Ascending aorta (tissue), 2 donors: ENCODE results near the gene KLRF2. TPM values are rescaled to one million over a fixed set of nuclear protein-coding genes. Genes with fewer than 3 reads are reported as not detected.

Experiments used
- DNase-seq, 2 donors: peaks; one replicate each; pipeline ENCODE4 v3.0.0-alpha.2; 2019; ENCODE audit warnings: low spot score in 2 of 2
- H3K27ac ChIP-seq, 2 donors: fragments of 200-600 bp; sonication (generic); one replicate each; pipeline ENCODE4 v1.5.1; 2016 to 2017; ENCODE audit warnings: mild to moderate bottlenecking in 1 of 2
- H3K27me3 ChIP-seq: fragments of 200-600 bp; sonication (generic); one replicate; pipeline ENCODE4 v1.5.1; 2017
- H3K36me3 ChIP-seq, 2 donors: fragments of 200-600 bp; sonication (generic); one replicate each; pipeline ENCODE4 v1.5.1; 2016
- H3K4me1 ChIP-seq, 2 donors: fragments of 200-600 bp; sonication (generic); one replicate each; pipeline ENCODE4 v1.5.1; 2016 to 2017; ENCODE audit warnings: mild to moderate bottlenecking in 1 of 2
- H3K4me3 ChIP-seq, 2 donors: fragments of 200-600 bp; sonication (generic); one replicate each; pipeline ENCODE4 v1.5.1; 2016 to 2017; ENCODE audit warnings: mild to moderate bottlenecking in 1 of 2
- H3K9me3 ChIP-seq, 2 donors: fragments of 200-600 bp; sonication (generic); one replicate each; pipeline ENCODE4 v1.5.1; 2016
- intact Hi-C: fragments of 100-400 bp; cut with DNase I; formaldehyde crosslinking; loops from one replicate; pipeline ENCODE4 v1.15.1; 2023
- total RNA-seq: library from RNA; depleted of rRNA; stranded (reverse); fragments of >200 nt; gene quantifications from one replicate; pipeline ENCODE4 v1.1.0, GENCODE V29; 2016
- TF ChIP-seq, protein P1 (sequence below), 3 experiments: fragments of 200-600 bp in 2 of 3; fragments of 450-650 bp in 1 of 3; sonication (generic) in 2 of 3; IDR thresholded peaks; one replicate each; pipeline ENCODE4 v1.5.1; 2016 to 2019; ENCODE audit warnings: antibody characterized with exemption in 3 of 3, mild to moderate bottlenecking in 1 of 3, moderate library complexity in 1 of 3

KLRF2 gene
- total RNA-seq, 1 donor from 2014 or later: not detected

DNA sequence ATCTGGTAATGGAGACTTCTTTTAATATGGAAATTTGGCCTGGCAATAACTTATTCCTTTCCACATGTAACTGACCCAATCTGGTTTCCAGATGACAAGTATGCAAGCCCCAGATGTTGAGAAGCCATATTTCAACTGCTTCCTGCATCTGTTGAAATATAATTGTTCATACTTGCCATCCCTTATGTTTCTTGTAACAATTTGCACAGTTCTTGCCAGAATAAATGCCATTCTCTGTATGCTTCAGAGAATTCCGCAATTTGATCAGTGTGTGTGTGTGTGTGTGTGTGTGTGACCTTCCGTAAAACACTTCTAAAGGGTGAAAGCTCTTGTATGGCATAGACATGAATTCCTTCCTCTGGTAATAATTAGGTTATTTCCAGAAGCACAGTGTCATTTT, 52.7 kb downstream of the KLRF2 start:
- no peak overlapping the region for H3K4me3 ChIP-seq
- H3K27ac ChIP-seq: no peak overlapping the region
- no peaks in the 10 kb centered on the region for H3K9me3 ChIP-seq
- H3K36me3 ChIP-seq: no peaks in the 10 kb centered on the region
- intact Hi-C loops: no loop called here
- no peaks in the 10 kb centered on the region for H3K27me3 ChIP-seq
- TF ChIP-seq, protein P1, sequence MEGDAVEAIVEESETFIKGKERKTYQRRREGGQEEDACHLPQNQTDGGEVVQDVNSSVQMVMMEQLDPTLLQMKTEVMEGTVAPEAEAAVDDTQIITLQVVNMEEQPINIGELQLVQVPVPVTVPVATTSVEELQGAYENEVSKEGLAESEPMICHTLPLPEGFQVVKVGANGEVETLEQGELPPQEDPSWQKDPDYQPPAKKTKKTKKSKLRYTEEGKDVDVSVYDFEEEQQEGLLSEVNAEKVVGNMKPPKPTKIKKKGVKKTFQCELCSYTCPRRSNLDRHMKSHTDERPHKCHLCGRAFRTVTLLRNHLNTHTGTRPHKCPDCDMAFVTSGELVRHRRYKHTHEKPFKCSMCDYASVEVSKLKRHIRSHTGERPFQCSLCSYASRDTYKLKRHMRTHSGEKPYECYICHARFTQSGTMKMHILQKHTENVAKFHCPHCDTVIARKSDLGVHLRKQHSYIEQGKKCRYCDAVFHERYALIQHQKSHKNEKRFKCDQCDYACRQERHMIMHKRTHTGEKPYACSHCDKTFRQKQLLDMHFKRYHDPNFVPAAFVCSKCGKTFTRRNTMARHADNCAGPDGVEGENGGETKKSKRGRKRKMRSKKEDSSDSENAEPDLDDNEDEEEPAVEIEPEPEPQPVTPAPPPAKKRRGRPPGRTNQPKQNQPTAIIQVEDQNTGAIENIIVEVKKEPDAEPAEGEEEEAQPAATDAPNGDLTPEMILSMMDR (IDR thresholded peaks at IDR 0.05): no peak
- no peak for DNase-seq
- H3K4me1 ChIP-seq: no peaks in the 10 kb centered on the region

DNA sequence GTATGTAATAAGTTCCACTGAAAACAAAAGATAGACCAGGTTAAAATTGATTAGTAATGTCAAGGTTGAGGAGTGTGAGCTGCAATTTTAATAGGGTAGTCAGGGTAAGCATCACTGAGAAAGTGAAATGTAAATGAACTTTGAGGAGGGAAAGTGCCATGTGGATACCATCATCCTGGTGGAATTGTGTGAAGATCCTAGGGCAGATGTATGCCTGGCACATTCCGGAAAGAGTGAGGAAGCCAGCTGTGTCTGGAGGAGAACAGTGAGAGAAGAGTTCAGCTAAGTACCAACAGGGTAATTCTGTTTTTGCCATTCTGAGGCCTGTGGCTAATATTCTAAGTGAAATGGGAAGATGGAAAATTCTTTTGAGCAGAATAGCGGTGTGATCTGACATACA, 53.7 kb downstream of the KLRF2 start:
- intact Hi-C loops: no loop called here
- Histone ChIP-seq H3K9me3 (no peaks in the 10 kb centered on the region), H3K27me3 (no peaks in the 10 kb centered on the region), H3K4me3 (no peak overlapping the region), H3K4me1 (no peaks in the 10 kb centered on the region), H3K27ac (no peak overlapping the region), H3K36me3 (no peaks in the 10 kb centered on the region)
- TF ChIP-seq, protein P1 (IDR thresholded peaks at IDR 0.05): no peak
- no peak for DNase-seq

DNA sequence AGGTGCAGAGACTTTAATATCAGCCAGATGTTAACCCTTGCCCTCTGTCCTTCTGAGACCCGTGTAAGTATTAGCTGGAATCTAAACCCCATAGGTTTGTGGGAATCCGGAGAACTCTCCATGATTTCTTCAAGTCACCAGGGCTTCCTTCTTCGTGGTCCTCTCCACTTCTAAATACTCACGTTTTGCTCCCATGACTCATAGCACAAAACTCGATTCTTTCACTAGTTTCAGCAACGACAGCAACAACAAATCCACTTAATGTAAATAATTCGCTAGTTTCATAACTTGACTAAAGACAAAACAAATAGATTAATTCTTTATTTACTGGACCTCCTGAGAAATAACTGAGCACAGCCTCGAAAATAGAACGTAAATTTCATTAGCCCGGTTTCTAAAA, 55.3 kb downstream of the KLRF2 start:
- H3K4me1 ChIP-seq: no peaks in the 10 kb centered on the region
- intact Hi-C loops: no loop called here
- no peaks in the 10 kb centered on the region for H3K9me3 ChIP-seq
- DNase-seq: no peak
- no peaks in the 10 kb centered on the region for H3K36me3 ChIP-seq
- H3K4me3 ChIP-seq: no peak overlapping the region
- no peak overlapping the region for H3K27ac ChIP-seq
- TF ChIP-seq, protein P1 (IDR thresholded peaks at IDR 0.05): no peak
- H3K27me3 ChIP-seq: no peaks in the 10 kb centered on the region

- no peaks in the 10 kb centered on the region for H3K27me3 ChIP-seq
- intact Hi-C loops: no loop called here
- TF ChIP-seq, protein P1 (IDR thresholded peaks at IDR 0.05): peak in 1 of 3 experiments; percentile 9
- DNase-seq: no peak
- no peaks in the 10 kb centered on the region for H3K9me3 ChIP-seq
- H3K27ac ChIP-seq: no peak overlapping the region
- no peaks in the 10 kb centered on the region for H3K36me3 ChIP-seq
- H3K4me1 ChIP-seq: no peaks in the 10 kb centered on the region
- no peak overlapping the region for H3K4me3 ChIP-seq
These were observed 59.1 kb downstream of the KLRF2 start for GRCh38 chr12:9940375-9940774.

DNA sequence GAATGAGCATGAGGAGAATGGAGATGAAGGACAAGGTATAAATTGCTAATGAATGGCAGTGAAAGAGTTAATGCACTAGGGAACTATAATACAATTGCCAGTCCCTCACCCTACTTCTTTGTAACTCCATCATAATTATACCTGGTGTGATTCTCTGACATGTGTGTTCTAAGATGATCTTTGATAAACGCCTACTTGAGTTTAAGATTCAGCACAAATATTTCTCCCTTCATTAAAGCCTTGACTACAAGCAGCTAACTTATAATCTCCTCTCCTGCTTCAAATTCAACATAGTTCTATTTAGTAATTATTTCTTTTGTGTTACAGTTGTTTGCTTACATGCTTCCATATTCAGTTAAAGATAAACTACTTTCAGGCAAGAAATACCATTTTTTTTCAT, 60.5 kb downstream of the KLRF2 start:
- Histone ChIP-seq H3K36me3 (no peaks in the 10 kb centered on the region), H3K4me1 (no peaks in the 10 kb centered on the region), H3K4me3 (no peak overlapping the region), H3K9me3 (no peaks in the 10 kb centered on the region), H3K27ac (no peak overlapping the region), H3K27me3 (no peaks in the 10 kb centered on the region)
- intact Hi-C loops: no loop called here
- no peak for DNase-seq
- TF ChIP-seq, protein P1 (IDR thresholded peaks at IDR 0.05): no peak

- TF ChIP-seq, protein P1 (IDR thresholded peaks at IDR 0.05): no peak
- Histone ChIP-seq H3K27ac (no peak overlapping the region), H3K4me1 (no peaks in the 10 kb centered on the region), H3K9me3 (no peaks in the 10 kb centered on the region), H3K4me3 (no peak overlapping the region), H3K36me3 (no peaks in the 10 kb centered on the region), H3K27me3 (no peaks in the 10 kb centered on the region)
- intact Hi-C loops: no loop called here
- no peak for DNase-seq
These were observed 62.0 kb downstream of the KLRF2 start for GRCh38 chr12:9943240-9943639.
